Activated CD4-positive, alpha-beta T cell treated with anti-CD3 and anti-CD28 coated beads for 1 hour (primary cell): ENCODE measurements around the gene ZYX.
"Not testable (repeated sequence)": the region's sequence is repeated elsewhere in the genome, so short reads cannot be mapped to it uniquely, and the experiment has no call there.

Experiments used
- DNase-seq: peaks from one replicate; pipeline ENCODE4 v3.0.0-alpha.2; 2020

Gene ZYX

DNA sequence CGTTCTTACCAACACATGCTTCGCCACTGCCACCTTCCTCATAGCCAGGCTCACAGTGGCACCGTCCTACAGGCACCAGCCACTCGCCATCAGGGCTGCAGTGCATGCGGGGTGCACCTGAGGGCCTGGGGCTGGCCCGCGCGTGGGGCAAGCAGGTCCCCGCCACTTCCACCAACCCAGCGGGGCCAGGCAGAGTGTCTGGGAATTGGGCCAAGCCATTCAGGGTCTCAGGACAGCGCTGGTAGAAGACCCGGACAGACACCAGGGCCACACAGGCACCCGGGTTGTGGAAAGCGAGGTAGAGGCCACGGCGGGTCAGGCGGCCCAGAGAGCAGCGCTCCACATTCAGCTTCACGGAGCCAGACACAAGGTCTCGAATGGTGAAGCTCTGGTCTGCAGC is 18.5 kb downstream of the ZYX start:
- no peak for DNase-seq

DNA sequence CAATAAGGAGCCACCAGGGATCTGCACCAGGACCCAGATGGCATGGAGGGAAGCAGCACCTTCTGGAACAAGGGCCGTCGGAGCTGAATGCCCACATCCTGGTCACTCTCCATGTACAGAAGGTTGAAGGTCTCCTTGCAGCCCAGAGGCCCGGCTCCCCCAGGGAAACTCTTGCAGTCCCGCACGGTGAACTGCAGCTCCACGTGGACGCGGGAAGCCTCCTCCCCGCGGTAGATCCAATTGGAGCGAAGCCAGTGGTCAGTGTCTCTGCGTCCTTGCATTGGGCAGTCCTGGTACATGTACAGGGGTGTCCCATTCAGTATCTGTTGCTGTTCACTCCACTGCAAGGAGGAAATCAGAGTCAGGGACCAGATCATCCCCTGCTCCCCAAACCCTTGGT is 20.1 kb downstream of the ZYX start:
- no peak for DNase-seq

- DNase-seq, result not testable (repeated sequence)
Measured at GRCh38 chr7:143402233-143402632, 21.1 kb downstream of the ZYX start.

- DNase-seq, result no peak
Measured at GRCh38 chr7:143405173-143406001, 24.2 kb downstream of the ZYX start.

- DNase-seq, result no peak
Measured at GRCh38 chr7:143406002-143406357, 24.8 kb downstream of the ZYX start.

DNA sequence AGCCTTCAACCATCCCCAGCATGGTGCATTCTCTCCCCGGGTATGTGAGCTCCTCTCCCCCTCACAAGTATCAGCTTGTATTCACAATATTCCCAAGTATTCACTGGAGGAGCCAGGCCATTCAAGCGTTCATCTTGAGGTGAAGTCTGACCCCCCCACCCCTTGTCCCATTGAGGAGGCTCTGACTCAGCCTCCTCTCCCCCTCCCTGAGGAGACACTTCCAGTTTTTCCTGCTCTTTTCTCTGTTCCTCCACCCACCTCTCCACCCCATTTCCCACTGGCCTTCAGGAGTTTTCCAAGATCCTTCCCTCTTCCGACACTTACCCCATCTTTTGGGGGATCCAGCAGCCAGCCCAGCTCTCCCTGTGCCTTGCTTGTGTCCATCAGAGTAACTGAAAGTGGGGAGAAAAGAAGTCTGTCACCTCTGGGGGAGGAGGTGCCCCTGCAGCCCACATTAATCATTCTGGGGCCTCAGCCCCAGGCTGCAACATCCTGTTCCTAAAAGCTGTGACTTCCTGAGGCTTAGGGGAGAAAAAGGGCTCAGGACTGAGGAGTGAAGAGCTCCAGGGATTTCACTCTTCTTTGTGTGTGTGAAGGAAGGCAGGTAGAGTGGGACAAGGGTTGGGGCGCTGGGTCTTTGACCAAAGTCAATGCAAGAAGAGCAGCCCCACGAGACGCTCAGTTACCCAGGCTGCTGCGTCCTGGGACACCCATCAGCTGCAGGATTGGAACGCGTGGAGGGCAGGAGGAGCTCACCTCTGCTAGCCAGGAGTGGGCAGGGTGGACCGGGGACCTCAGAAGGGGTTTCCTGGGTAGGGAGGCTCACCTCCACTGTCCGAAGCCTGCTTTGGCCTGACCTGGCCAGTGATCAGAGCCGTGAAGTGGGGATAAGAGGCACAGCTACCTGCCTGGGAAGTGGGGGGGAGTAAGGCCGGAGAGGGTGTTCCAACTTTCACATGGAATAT is 26.4 kb downstream of the ZYX start:
- no peak for DNase-seq

- DNase-seq, result no peak
Measured at GRCh38 chr7:143408252-143408685, 27.1 kb downstream of the ZYX start.

- DNase-seq, result peak; percentile 38
Measured at GRCh38 chr7:143408686-143409561, 27.8 kb downstream of the ZYX start, which contains the start of gene EPHA1. TSS of gene EPHA1 (minus strand) at chr7:143408856. CDS start at chr7:143408805, 51 bp downstream.

GRCh38 chr7:143410521-143411004 is 29.4 kb downstream of the ZYX start:
- no peak for DNase-seq

DNA sequence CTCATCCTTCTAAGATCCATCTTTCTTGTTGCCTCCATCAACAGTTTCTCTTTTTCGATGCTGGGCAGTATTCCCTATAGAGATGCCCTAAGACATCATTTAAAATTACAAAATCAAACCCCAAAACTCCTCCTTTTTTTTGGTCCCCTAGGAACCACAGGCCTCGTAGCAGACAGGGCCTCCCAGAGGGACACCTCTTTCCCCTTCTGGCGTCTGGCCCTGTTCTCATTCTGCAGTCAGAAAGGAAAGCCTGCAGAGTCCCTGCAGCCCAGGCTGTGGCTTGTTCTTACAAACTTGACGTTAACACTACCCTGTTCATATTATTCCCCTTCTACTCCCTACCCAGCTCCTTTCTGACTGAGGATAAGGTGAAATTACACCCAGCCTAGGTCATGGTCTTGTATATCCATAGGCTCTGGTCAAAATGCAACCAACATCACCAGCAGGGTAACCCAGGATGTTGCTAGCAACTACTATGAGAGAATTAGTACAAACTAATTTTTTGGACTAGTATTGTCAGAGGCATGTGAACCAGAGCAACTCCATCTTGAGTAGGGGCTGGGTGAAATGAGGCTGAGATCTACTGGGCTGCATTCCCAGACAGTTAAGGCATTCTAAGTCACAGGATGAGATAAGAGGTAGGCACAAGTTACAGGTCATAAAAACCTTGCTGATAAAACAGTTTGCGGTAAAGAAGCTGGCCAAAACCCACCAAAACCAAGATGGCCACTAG is 31.0 kb downstream of the ZYX start:
- no peak for DNase-seq

GRCh38 chr7:143413123-143413522 is 32.0 kb downstream of the ZYX start:
- no peak for DNase-seq

GRCh38 chr7:143415209-143415608 is 34.1 kb downstream of the ZYX start:
- DNase-seq, result not testable (repeated sequence)

- no peak for DNase-seq
Measured at GRCh38 chr7:143415742-143416397, 34.7 kb downstream of the ZYX start.

DNA sequence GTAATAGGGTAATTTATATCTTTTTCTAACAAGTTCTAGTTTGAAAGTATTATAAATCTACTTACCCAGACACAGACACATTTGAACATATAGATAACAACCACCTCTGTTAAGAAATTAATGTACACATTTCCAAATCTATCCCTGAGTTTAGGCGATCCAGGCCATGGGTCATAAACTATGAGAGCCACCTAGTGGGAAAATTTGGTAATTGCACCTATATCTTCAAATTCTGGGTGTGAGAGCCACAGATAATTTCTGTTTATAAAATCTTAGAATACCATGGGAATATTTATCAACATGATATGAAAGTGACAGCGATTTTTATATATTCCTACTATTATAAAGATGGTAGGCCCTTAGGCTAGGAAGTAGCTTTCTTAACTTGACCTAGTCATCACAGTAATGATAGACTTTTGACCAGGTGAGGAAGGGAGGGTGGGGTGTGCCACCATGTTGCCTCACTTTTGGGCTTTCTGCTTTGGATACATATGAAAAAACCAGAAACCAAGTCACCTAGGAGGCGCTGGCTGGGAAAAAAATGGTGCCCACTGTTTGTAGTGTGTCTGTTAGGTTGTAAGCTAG is 35.5 kb downstream of the ZYX start:
- DNase-seq, result no peak

- DNase-seq, result no peak
Measured at GRCh38 chr7:143417734-143418383, 36.7 kb downstream of the ZYX start.

- DNase-seq, result no peak
Measured at GRCh38 chr7:143418681-143419458, 37.7 kb downstream of the ZYX start.

DNA sequence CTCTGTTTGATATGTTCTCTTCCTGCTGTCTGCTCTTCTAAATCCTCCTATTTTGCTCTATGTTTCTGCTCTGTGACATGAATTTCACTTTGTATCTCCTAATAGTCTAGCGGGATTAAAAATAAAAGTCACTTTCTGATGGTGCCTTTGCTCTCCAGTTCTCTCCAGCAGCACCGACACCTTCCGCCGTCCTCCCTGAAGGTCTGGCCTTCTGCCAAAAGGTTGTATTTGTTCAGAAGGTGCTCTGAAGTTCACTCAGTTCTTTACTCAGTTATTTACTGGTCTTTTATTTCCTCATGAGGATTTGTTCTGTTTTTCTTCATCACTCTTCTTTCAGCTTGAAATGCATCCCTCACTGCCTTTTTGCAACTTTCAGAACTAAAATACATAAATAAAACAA is 38.7 kb downstream of the ZYX start:
- no peak for DNase-seq

- DNase-seq, result not testable (repeated sequence)
Measured at GRCh38 chr7:143420624-143421023, 39.5 kb downstream of the ZYX start.

GRCh38 chr7:143422033-143422432 is 40.9 kb downstream of the ZYX start:
- DNase-seq, result no peak
